Measurements from ENCODE around the gene MBNL1. TPM values are rescaled to one million over a fixed set of nuclear protein-coding genes. Genes with fewer than 3 reads are reported as not detected.

The MBNL1 gene
- total and polyA plus RNA-seq, 2 of the 13 experiments (the other 11 are each of a cell fraction or from before 2014, with no cell fraction given) = 27.1 to 55.4 TPM

DNA sequence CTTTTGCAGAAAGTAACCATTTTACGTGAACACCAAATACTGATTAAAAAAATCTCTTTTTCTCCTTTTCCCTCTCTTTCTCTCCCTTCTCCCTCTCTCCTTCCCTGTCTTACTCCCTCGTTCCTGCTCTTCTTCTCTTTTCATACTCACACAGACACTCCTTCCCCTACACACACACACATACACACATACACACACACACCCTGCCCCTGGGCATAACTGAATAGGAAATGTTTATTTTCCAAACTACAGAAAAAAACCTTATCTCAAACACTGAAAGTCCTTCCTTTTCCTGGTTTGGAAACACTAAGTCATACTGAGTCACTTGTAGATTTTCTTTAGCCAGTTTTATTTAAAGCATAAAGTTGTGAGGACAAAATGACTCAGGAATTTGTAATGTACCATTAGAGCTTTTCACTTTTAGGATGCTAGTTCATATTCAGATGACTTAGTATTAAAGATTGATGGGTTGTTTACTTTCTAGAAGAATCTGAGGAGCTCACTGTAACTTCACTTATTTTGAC is 62.4 kb downstream of the MBNL1 start:
- Histone ChIP-seq H3K4me1 (ENCODE audit: insufficient read depth, low read length) (peaks cover 31% of the 10 kb centered on the region), H3K9me3 (ENCODE audit: low read length) (no peaks in the 10 kb centered on the region), H2AFZ (ENCODE audit: low read length) (no peak overlapping the region), H3K79me2 (ENCODE audit: insufficient read depth, low read length) (peaks cover 51% of the 10 kb centered on the region), H3K36me3 (replicated peaks in 1 of 2; ENCODE audit: control insufficient read depth in 1 of 2, insufficient read depth in 2 of 2, low read length in 2 of 2) (peaks cover 0 to 4% of the 10 kb centered on the region in 2 experiments; a peak in 4 of 5 replicates), H3K9ac (ENCODE audit: insufficient read depth, low read depth, low read length) (peak overlapping the region; percentile 8; the same call in 1 of the 2 replicates), H4K20me1 (ENCODE audit: insufficient read depth, low read length) (no peaks in the 10 kb centered on the region; the same call in 1 of the 2 replicates), H3K27me3 (ENCODE audit: control insufficient read depth in 1 of 2, insufficient read depth in 2 of 2, low read length in 2 of 2) (no peaks in the 10 kb centered on the region), H3K27ac (ENCODE audit: extremely low read length, insufficient read depth, low read length) (no peak overlapping the region), H3K4me3 (replicated peaks in 1 of 3; ENCODE audit: insufficient read depth in 1 of 3, low read depth in 2 of 3, low read length in 3 of 3) (no peak overlapping the region), H3K4me2 (ENCODE audit: low read depth, low read length) (no peak overlapping the region)
- ATAC-seq (no peak), FAIRE-seq (no peak), DNase-seq (ENCODE audit: low spot score) (peak; percentile 29)
- TF ChIP-seq ELF3 (CRISPR knock-in tag; IDR thresholded peaks at IDR 0.05) = 0 out of 2 replicates have a peak, but pooled peaks have one; percentile 35
- no peak for TF ChIP-seq CREM (IDR thresholded peaks at IDR 0.05)
- no peak for TF ChIP-seq CREM (CRISPR knock-in tag; IDR thresholded peaks at IDR 0.05)
- intact Hi-C loops (cut with micrococcal nuclease; ENCODE audit: unreplicated experiment) (no loop called here), in situ Hi-C loops (cut with HindIII; ENCODE audit: extremely low pct_ligation_motif_present, low pct_unique_long_range_greater_than_20kb) (no loop called here)
- CTCF ChIA-PET (ENCODE audit: low intra/inter-chr PET ratio, low total read pairs) = no interaction called here
- POLR2A ChIA-PET = no interaction called here
- BruUV-seq (replicated peaks) = no TSS peak
- WGBS (ENCODE audit: low lambda C conversion rate) = 94% methylated on average over 2 of the region's 2 CpGs

DNA sequence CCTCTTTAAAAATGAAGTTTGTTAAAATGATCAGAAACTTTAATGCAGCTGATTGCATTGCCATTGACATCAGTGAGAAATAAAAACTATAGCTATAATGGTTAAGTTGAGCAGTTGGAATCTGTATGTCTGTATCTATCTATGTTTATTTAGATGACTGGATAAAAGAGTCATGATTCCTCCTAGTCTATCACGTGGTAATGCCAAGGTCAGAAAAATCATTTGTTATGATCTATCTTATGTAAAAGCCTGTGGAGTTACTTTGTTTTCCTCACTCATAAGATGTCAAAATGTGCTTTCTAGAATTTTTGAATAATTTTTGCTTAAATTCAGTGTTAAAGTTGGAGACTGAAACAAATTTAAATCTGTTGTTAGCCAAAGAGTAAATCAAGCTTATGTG is 63.3 kb downstream of the MBNL1 start:
- CTCF ChIA-PET (ENCODE audit: low intra/inter-chr PET ratio, low total read pairs) = no interaction called here
- Histone ChIP-seq H3K9ac (ENCODE audit: insufficient read depth, low read depth, low read length) (no peak overlapping the region), H3K4me2 (ENCODE audit: low read depth, low read length) (no peak overlapping the region), H4K20me1 (ENCODE audit: insufficient read depth, low read length) (no peaks in the 10 kb centered on the region; the same call in 1 of the 2 replicates), H3K9me3 (ENCODE audit: low read length) (no peaks in the 10 kb centered on the region), H3K27ac (ENCODE audit: extremely low read length, insufficient read depth, low read length) (no peak overlapping the region), H2AFZ (ENCODE audit: low read length) (no peak overlapping the region), H3K36me3 (replicated peaks in 1 of 2; ENCODE audit: control insufficient read depth in 1 of 2, insufficient read depth in 2 of 2, low read length in 2 of 2) (peaks cover 0 to 4% of the 10 kb centered on the region in 2 experiments; a peak in 4 of 5 replicates), H3K4me3 (replicated peaks in 1 of 3; ENCODE audit: insufficient read depth in 1 of 3, low read depth in 2 of 3, low read length in 3 of 3) (no peak overlapping the region), H3K79me2 (ENCODE audit: insufficient read depth, low read length) (peaks cover 48% of the 10 kb centered on the region), H3K27me3 (ENCODE audit: control insufficient read depth in 1 of 2, insufficient read depth in 2 of 2, low read length in 2 of 2) (no peaks in the 10 kb centered on the region), H3K4me1 (ENCODE audit: insufficient read depth, low read length) (peaks cover 31% of the 10 kb centered on the region)
- no peak for ATAC-seq
- no TSS peak for BruUV-seq (replicated peaks)
- in situ Hi-C loops (cut with HindIII; ENCODE audit: extremely low pct_ligation_motif_present, low pct_unique_long_range_greater_than_20kb) (no loop called here), intact Hi-C loops (cut with micrococcal nuclease; ENCODE audit: unreplicated experiment) (no loop called here)
- 90% methylated on average over 1 of the region's 1 CpG for WGBS (ENCODE audit: low lambda C conversion rate)
- FAIRE-seq = no peak
- POLR2A ChIA-PET = no interaction called here
- DNase-seq (ENCODE audit: low spot score) = no peak
- no peak for TF ChIP-seq ZNF839 (CRISPR knock-in tag; IDR thresholded peaks at IDR 0.05; ENCODE audit: borderline replicate concordance)
- TF ChIP-seq, protein P1, sequence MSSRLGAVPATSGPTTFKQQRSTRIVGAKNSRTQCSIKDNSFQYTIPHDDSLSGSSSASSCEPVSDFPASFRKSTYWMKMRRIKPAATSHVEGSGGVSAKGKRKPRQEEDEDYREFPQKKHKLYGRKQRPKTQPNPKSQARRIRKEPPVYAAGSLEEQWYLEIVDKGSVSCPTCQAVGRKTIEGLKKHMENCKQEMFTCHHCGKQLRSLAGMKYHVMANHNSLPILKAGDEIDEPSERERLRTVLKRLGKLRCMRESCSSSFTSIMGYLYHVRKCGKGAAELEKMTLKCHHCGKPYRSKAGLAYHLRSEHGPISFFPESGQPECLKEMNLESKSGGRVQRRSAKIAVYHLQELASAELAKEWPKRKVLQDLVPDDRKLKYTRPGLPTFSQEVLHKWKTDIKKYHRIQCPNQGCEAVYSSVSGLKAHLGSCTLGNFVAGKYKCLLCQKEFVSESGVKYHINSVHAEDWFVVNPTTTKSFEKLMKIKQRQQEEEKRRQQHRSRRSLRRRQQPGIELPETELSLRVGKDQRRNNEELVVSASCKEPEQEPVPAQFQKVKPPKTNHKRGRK (CRISPR knock-in tag; IDR thresholded peaks at IDR 0.05) = no peak
- no peak for TF ChIP-seq RARG (CRISPR knock-in tag; IDR thresholded peaks at IDR 0.05; ENCODE audit: low read depth)
- TF ChIP-seq ZNF629 (CRISPR knock-in tag; conservative IDR thresholded peaks at IDR 0.05) = no peak
- TF ChIP-seq SP5 (CRISPR knock-in tag; IDR thresholded peaks at IDR 0.05; ENCODE audit: borderline replicate concordance, low read depth) = no peak
- TF ChIP-seq ZNF605 (CRISPR knock-in tag; IDR thresholded peaks at IDR 0.05) = no peak
- no peak for TF ChIP-seq ZNF597 (CRISPR knock-in tag; IDR thresholded peaks at IDR 0.05)
- TF ChIP-seq BRD4 (CRISPR knock-in tag; IDR thresholded peaks at IDR 0.05) = no peak
- TF ChIP-seq ZNF598 (CRISPR knock-in tag; IDR thresholded peaks at IDR 0.05; ENCODE audit: borderline replicate concordance) = no peak
- TF ChIP-seq, protein P2, sequence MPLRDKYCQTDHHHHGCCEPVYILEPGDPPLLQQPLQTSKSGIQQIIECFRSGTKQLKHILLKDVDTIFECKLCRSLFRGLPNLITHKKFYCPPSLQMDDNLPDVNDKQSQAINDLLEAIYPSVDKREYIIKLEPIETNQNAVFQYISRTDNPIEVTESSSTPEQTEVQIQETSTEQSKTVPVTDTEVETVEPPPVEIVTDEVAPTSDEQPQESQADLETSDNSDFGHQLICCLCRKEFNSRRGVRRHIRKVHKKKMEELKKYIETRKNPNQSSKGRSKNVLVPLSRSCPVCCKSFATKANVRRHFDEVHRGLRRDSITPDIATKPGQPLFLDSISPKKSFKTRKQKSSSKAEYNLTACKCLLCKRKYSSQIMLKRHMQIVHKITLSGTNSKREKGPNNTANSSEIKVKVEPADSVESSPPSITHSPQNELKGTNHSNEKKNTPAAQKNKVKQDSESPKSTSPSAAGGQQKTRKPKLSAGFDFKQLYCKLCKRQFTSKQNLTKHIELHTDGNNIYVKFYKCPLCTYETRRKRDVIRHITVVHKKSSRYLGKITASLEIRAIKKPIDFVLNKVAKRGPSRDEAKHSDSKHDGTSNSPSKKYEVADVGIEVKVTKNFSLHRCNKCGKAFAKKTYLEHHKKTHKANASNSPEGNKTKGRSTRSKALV (CRISPR knock-in tag; IDR thresholded peaks at IDR 0.05) = no peak
- TF ChIP-seq ZNF414 (CRISPR knock-in tag; IDR thresholded peaks at IDR 0.05) = no peak
